ENCODE measurements around the gene ANKK1. TPM values are rescaled to one million over a fixed set of nuclear protein-coding genes. Genes with fewer than 3 reads are reported as not detected.

The ANKK1 gene
- total RNA-seq, result not detected

GRCh38 chr11:113387605-113388211 is at the start of gene ANKK1:
Gene ANKK1 (plus strand): TSS chr11:113387779. CDS start chr11:113387885, 106 bp downstream.
- FAIRE-seq, result no peak

GRCh38 chr11:113338730-113339129 is 48.8 kb upstream of the ANKK1 start:
- no peak for DNase-seq (ENCODE audit: low spot score in 2 of 2)
- no peak for FAIRE-seq

More at GRCh38 chr11:113387605-113388211, at the start of gene ANKK1:
- no peak for DNase-seq (ENCODE audit: low spot score in 2 of 2)

GRCh38 chr11:113339929-113340589 is 47.5 kb upstream of the ANKK1 start:
- DNase-seq (ENCODE audit: low spot score in 2 of 2) (no peak), FAIRE-seq (no peak)

- no peak for FAIRE-seq
- no peak for DNase-seq (ENCODE audit: low spot score in 2 of 2)
These were observed 46.0 kb upstream of the ANKK1 start for GRCh38 chr11:113341388-113342165.

GRCh38 chr11:113345978-113346377 is 41.6 kb upstream of the ANKK1 start:
- FAIRE-seq, result no peak
- DNase-seq (ENCODE audit: low spot score in 2 of 2), result no peak

- no peak for DNase-seq (ENCODE audit: low spot score in 2 of 2)
- no peak for FAIRE-seq
These were observed 38.1 kb upstream of the ANKK1 start for GRCh38 chr11:113349528-113349927.

GRCh38 chr11:113350336-113351067 is 37.1 kb upstream of the ANKK1 start:
- no peak for DNase-seq (ENCODE audit: low spot score in 2 of 2)

GRCh38 chr11:113351068-113351450 is 36.5 kb upstream of the ANKK1 start:
- DNase-seq (ENCODE audit: low spot score in 2 of 2) (no peak), FAIRE-seq (no peak)

More at GRCh38 chr11:113350336-113351067, 37.1 kb upstream of the ANKK1 start:
- no peak for FAIRE-seq

- no peak for FAIRE-seq
- DNase-seq (ENCODE audit: low spot score in 2 of 2), result no peak
These were observed 36.1 kb upstream of the ANKK1 start for GRCh38 chr11:113351480-113351879.

GRCh38 chr11:113356203-113356602 is 31.4 kb upstream of the ANKK1 start:
- FAIRE-seq (no peak), DNase-seq (ENCODE audit: low spot score in 2 of 2) (no peak)

- DNase-seq (ENCODE audit: low spot score in 2 of 2) (no peak), FAIRE-seq (no peak)
These were observed 24.2 kb upstream of the ANKK1 start for GRCh38 chr11:113363406-113363805.

- no peak for DNase-seq (ENCODE audit: low spot score in 2 of 2)
These were observed 23.5 kb upstream of the ANKK1 start for GRCh38 chr11:113363996-113364641.

GRCh38 chr11:113365895-113366294 is 21.7 kb upstream of the ANKK1 start:
- no peak for DNase-seq (ENCODE audit: low spot score in 2 of 2)
- no peak for FAIRE-seq

More at GRCh38 chr11:113363996-113364641, 23.5 kb upstream of the ANKK1 start:
- no peak for FAIRE-seq

GRCh38 chr11:113369411-113369810 is 18.2 kb upstream of the ANKK1 start:
- FAIRE-seq (no peak), DNase-seq (ENCODE audit: low spot score in 2 of 2) (no peak)

- FAIRE-seq (no peak), DNase-seq (ENCODE audit: low spot score in 2 of 2) (no peak)
These were observed 16.9 kb upstream of the ANKK1 start for GRCh38 chr11:113370634-113371033.

- DNase-seq (ENCODE audit: low spot score in 2 of 2) (no peak), FAIRE-seq (no peak)
These were observed 15.3 kb upstream of the ANKK1 start for GRCh38 chr11:113372309-113372708.

GRCh38 chr11:113373306-113373705 is 14.3 kb upstream of the ANKK1 start:
- no peak for FAIRE-seq

GRCh38 chr11:113373981-113374560 is 13.5 kb upstream of the ANKK1 start:
- DNase-seq (ENCODE audit: low spot score in 2 of 2) (no peak), FAIRE-seq (no peak)

More at GRCh38 chr11:113373306-113373705, 14.3 kb upstream of the ANKK1 start:
- no peak for DNase-seq (ENCODE audit: low spot score in 2 of 2)

GRCh38 chr11:113375402-113375801 is 12.2 kb upstream of the ANKK1 start:
- DNase-seq (ENCODE audit: low spot score in 2 of 2), result no peak
- no peak for FAIRE-seq

GRCh38 chr11:113376156-113376555 is 11.4 kb upstream of the ANKK1 start:
- FAIRE-seq, result no peak
- no peak for DNase-seq (ENCODE audit: low spot score in 2 of 2)

All from frontal cortex (tissue), 4 donors.